ENCODE measurements around the gene LGALS8. TPM values are rescaled to one million over a fixed set of nuclear protein-coding genes. Genes with fewer than 3 reads are reported as not detected.

Gene LGALS8
- total RNA-seq, 1 experiment from 2014 or later = 221 TPM

- Histone ChIP-seq H3K4me3 (ENCODE audit: low read depth in 2 of 2, low read length in 2 of 2) (no peak overlapping the region), H3K9me3 (ENCODE audit: control insufficient read depth, insufficient read depth, low read depth, low read length) (no peaks in the 10 kb centered on the region), H3K36me3 (ENCODE audit: control insufficient read depth, insufficient read depth, low read length) (peaks cover 5% of the 10 kb centered on the region; the same call in 1 of the 2 replicates), H3K27ac (ENCODE audit: low read length) (peak overlapping the region; percentile 85), H3K4me1 (ENCODE audit: control insufficient read depth, insufficient read depth, low read length) (peaks cover 16% of the 10 kb centered on the region), H3K27me3 (ENCODE audit: control insufficient read depth, insufficient read depth, low read length) (no peaks in the 10 kb centered on the region)
- in situ Hi-C loops (cut with HindIII; ENCODE audit: low pct_unique_long_range_greater_than_20kb, low sequenced_read_pairs) = loop anchor here (10.0 kb wide), 1 partner anchor 136 kb away; no protein-coding TSS in a partner anchor
- TF ChIP-seq, protein P1, sequence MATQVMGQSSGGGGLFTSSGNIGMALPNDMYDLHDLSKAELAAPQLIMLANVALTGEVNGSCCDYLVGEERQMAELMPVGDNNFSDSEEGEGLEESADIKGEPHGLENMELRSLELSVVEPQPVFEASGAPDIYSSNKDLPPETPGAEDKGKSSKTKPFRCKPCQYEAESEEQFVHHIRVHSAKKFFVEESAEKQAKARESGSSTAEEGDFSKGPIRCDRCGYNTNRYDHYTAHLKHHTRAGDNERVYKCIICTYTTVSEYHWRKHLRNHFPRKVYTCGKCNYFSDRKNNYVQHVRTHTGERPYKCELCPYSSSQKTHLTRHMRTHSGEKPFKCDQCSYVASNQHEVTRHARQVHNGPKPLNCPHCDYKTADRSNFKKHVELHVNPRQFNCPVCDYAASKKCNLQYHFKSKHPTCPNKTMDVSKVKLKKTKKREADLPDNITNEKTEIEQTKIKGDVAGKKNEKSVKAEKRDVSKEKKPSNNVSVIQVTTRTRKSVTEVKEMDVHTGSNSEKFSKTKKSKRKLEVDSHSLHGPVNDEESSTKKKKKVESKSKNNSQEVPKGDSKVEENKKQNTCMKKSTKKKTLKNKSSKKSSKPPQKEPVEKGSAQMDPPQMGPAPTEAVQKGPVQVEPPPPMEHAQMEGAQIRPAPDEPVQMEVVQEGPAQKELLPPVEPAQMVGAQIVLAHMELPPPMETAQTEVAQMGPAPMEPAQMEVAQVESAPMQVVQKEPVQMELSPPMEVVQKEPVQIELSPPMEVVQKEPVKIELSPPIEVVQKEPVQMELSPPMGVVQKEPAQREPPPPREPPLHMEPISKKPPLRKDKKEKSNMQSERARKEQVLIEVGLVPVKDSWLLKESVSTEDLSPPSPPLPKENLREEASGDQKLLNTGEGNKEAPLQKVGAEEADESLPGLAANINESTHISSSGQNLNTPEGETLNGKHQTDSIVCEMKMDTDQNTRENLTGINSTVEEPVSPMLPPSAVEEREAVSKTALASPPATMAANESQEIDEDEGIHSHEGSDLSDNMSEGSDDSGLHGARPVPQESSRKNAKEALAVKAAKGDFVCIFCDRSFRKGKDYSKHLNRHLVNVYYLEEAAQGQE (IDR thresholded peaks at IDR 0.05; ENCODE audit: insufficient read depth in 1 of 2, low read depth in 2 of 2, low read length in 1 of 2) = no peak
- no peak for TF ChIP-seq CTCF (IDR thresholded peaks at IDR 0.05)
- no peak for TF ChIP-seq SIN3A (IDR thresholded peaks at IDR 0.05; ENCODE audit: borderline replicate concordance, insufficient read depth, low read depth, low read length)
- no peak for TF ChIP-seq POLR2AphosphoS5 (IDR thresholded peaks at IDR 0.05; ENCODE audit: low read depth, low read length)
- TF ChIP-seq TCF7L2 (IDR thresholded peaks at IDR 0.05; ENCODE audit: low read depth, low read length) = peak; percentile 98
- ChIA-PET POLR2A (interaction anchor here (0.6 kb wide), 2 partner anchors 18 to 21 kb away, joined by 3 to 8 read pairs; no protein-coding TSS in a partner anchor), CTCF (no interaction called here)
- intact Hi-C loops (cut with micrococcal nuclease; ENCODE audit: unreplicated experiment) = no loop called here
- no TSS peak for BruUV-seq (replicated peaks)
- no peak for DNase-seq (ENCODE audit: low read depth, low spot score)
- ATAC-seq = peak; percentile 85
Observed at GRCh38 chr1:236480758-236481436, 42.9 kb upstream of the LGALS8 start.

DNA sequence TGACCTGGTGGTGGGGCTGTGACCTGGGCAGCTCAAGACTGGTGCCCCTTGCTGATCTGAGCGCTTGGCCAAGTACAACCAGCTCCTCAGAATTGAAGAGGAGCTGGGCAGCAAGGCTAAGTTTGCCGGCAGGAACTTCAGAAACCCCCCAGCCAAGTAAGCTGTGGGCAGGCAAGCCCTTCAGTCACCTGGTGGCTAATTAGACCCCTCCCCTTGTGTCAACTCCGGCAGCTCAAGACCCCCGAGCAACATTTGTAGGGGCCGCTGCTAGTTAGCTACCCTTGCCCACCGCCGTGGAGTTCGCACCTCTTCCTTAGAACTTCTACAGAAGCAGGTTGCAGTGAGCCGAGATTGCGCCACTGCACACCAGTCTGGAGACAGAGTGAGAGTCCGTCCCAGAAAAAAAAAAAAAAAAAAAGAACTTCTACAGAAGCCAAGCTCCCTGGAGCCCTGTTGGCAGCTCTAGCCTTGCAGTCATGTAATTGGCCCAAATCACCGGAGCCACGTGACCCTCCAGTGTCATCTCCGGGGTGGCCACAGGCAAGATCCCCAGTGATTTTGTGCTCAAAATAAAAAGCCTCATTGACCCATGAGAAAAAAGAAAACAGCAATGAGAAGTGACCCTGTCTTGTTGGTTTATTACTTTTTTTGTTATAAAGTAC lies 39.3 kb upstream of the LGALS8 start:
- CTCF ChIA-PET = interaction anchor here (0.6 kb wide), 1 partner anchor 352 kb away, joined by 4 read pairs; no protein-coding TSS in a partner anchor
- Histone ChIP-seq H3K36me3 (ENCODE audit: control insufficient read depth, insufficient read depth, low read length) (peaks cover 5% of the 10 kb centered on the region; the same call in 1 of the 2 replicates), H3K4me3 (ENCODE audit: low read depth in 2 of 2, low read length in 2 of 2) (no peak overlapping the region), H3K27me3 (ENCODE audit: control insufficient read depth, insufficient read depth, low read length) (no peaks in the 10 kb centered on the region), H3K9me3 (ENCODE audit: control insufficient read depth, insufficient read depth, low read depth, low read length) (no peaks in the 10 kb centered on the region), H3K27ac (ENCODE audit: low read length) (peak overlapping the region; percentile 35; the same call in 1 of the 2 replicates), H3K4me1 (ENCODE audit: control insufficient read depth, insufficient read depth, low read length) (peaks cover 28% of the 10 kb centered on the region)
- ATAC-seq = no peak
- DNase-seq (ENCODE audit: low read depth, low spot score) = no peak
- BruUV-seq (replicated peaks) = no TSS peak
- TF ChIP-seq TCF7L2 (IDR thresholded peaks at IDR 0.05; ENCODE audit: low read depth, low read length) (no peak), POLR2AphosphoS5 (IDR thresholded peaks at IDR 0.05; ENCODE audit: low read depth, low read length) (no peak), SIN3A (IDR thresholded peaks at IDR 0.05; ENCODE audit: borderline replicate concordance, insufficient read depth, low read depth, low read length) (no peak), CTCF (IDR thresholded peaks at IDR 0.05) (no peak)
- TF ChIP-seq, protein P1 (IDR thresholded peaks at IDR 0.05; ENCODE audit: insufficient read depth in 1 of 2, low read depth in 2 of 2, low read length in 1 of 2) = no peak
- POLR2A ChIA-PET = no interaction called here
- intact Hi-C loops (cut with micrococcal nuclease; ENCODE audit: unreplicated experiment) = no loop called here
- in situ Hi-C loops (cut with HindIII; ENCODE audit: low pct_unique_long_range_greater_than_20kb, low sequenced_read_pairs) = loop anchor here (10.0 kb wide), 1 partner anchor 140 kb away; no protein-coding TSS in a partner anchor
